Skin of body (tissue), 2 donors: Measurements from ENCODE around the gene FN1. TPM values are rescaled to one million over a fixed set of nuclear protein-coding genes. Genes with fewer than 3 reads are reported as not detected.
"Not testable (repeated sequence)": the region's sequence is repeated elsewhere in the genome, so short reads cannot be mapped to it uniquely, and the experiment has no call there.

Experiments used
- DNase-seq: peaks from one replicate; lab custom pipeline; 2025; lab: John Stamatoyannopoulos, UW
- total RNA-seq: library from RNA; depleted of rRNA; stranded (reverse); fragments of >200 nt; gene quantifications from one replicate; pipeline ENCODE4 v1.2.3, GENCODE V29; 2014

The FN1 gene
- total RNA-seq, 1 donor from 2014 or later, result 394 TPM

DNA sequence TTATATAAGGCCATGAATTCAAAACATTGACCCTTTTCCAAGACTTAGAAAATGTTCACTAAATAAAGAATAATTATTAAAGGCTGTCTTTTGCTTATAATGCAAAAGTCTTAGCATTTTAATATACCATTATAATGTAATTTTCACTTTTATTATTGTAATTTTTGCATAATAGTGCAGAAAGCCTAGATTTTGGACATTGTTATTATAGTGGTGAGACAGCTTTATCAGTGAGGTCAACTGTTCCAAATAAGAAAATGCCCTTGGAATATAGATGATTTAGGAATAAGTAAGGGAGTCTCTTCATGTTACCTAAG, 67.4 kb downstream of the FN1 start:
- no peak for DNase-seq

DNA sequence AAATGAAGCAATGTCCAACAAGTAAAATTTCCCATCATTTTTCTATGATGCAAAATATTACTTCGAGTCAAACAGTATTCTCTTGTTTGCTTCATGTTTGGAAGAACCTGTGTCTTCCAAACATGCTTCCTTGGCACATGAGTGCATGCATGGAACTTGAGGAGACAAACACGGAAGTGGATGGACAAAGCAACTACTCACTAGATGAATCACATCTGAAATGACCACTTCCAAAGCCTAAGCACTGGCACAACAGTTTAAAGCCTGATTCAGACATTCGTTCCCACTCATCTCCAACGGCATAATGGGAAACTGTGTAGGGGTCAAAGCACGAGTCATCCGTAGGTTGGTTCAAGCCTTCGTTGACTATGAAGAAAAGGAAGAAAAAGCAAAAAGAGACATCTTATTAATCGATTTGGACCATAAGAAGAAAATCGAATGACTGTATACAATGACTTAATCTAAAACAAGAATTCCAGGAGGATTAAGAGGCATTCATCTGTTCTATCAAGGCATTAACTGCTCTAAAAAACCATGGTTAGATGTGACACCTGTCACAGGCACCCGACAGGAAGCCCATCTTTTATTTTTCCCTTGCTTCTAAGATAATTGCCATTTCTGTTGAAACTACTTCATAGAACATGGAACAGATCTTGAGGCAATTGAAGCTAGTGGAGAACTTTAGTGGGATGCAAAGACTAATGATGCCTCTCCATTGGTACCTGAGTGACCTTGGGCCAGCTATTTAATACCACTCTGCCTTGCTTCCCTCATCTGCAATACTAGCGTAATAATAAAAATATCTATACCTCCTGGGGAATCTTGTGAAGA, 68.0 kb downstream of the FN1 start:
- DNase-seq, result no peak

DNA sequence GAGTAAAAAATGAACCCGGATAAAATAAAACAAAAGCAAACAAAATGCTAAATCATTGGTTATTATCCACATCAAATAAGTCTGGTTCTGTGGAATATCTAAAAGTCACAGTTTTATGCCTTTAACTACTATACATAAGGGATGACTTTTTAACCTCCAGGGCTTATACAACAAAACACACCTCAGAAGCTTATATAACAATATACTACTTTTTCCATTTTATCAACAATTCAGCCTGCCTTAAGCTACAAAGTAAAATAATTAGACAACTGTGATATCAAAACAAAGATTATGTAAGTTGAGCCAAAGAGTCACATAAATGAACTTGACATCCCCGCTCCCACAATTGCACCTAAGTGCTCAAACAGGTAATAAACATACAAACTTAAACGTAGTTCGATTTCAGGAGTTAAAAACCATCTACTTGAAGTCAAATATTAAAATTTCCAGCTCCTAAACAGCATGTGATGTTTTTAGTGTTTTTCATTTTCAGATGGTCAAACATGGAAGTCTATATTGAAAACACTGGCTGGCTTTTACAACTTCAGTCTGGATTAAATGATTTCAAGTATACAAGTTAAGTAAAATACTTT, 69.3 kb downstream of the FN1 start:
- no peak for DNase-seq

DNA sequence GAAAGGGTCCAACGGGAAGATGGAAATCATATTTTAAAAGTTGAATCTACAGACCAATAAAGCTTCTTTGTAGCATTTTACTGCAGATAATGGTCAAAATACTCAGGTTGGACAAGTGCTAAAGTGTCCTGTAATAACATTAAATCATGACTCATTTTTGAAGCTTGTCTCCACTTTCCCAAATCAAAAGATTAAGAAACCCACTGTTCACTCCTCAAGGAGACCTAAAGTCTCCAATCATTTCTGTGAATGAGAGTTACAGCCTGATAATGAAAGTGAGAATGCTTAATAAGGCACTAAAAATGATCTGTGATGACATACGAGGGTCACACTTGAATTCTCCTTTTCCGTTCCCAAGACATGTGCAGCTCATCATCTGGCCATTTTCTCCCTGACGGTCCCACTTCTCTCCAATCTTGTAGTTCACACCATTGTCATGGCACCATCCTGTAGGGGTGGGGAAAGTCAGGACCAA, 70.6 kb downstream of the FN1 start:
- DNase-seq, result no peak

DNA sequence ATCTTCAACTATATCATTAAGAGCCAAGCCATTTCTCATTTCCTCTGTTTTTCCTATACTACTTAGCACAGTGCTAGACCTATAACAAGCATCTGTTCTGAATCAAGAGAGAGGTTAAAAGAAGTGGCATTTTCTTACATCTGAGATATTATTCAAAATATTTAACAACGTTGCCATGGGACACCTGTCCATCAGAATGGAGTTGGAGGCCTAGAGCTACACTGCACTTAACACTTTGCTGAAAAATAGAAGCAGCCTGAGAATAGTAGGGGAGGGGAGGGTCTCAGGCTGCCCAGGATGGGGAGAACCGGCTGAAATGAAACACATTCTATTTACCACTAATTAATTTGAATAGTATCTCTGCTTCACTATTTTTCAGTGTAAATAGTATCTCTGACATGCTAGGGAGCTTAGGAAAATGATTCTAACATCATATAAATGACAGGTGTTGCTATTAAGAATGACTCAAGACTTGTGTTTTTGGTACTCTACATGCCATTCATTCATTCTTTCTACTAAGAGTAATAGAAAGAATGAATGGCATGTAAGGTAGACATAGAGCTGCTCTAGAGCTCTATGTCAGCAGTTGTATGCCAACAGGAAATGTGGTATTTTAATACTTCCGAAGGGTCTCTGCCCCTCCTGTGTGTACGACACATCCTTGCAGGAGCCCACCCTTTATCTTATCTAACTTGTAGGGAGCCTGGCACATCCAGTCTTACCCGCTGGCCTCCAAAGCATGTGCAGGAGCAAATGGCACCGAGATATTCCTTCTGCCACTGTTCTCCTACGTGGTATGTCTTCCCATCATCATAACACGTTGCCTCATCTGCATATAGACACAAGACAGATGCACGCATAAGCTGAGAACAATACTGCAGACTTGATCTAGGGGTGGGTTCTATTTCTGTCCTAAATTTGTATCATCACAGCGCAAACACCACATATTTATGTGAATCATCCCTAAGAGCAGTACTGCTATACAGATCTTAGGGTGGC, 71.4 kb downstream of the FN1 start:
- no peak for DNase-seq

DNA sequence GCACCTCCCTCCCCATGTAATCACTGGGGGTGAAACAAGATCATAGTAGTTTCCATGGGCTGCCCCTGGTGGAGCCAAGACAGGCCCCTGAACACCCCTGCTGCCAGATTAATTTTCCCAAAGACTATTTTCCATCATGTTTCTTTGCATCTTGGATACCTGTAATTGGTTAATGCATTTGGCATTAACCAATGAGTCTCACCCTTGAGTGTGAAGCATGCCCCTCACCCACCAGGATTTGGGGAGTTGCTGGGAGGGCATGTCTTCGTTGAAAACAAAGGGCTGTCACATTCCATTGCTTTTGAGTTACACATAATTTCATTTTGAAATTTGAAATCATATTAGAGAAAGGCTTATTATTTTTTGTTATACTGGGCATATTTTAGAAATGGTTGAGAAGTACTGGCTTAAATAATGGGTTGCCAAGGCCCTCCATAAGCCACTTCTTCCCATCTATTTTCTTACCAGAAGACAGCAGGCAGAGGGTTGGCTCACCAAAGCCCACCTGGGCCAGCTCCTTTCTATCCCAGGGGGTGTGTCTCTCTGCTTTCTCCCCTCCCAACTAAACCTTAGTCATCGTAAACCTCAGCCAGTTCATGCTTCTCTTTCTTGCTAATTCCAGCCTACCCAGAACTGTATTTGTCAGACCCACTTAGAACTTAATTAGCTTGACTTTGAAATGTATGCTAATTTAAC, 72.3 kb downstream of the FN1 start:
- DNase-seq, result no peak

DNA sequence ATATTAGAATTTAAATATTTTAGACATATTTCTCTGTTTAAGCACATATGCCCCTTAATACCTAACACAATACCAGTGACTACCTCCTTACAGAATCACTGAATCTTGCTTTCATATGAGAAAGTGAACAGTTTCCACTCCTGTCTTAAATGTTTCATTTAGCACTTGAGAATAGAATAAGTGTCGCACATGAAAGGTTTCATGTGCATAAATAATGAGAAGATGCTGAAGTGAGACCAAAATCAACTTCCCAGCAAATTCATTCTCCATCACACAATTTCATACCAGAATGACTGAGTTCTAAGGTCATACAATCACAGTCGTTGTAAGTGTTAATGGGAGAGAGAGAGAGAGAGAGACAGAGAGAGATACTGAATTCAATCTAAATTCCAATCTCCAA, 72.8 kb downstream of the FN1 start:
- no peak for DNase-seq

DNA sequence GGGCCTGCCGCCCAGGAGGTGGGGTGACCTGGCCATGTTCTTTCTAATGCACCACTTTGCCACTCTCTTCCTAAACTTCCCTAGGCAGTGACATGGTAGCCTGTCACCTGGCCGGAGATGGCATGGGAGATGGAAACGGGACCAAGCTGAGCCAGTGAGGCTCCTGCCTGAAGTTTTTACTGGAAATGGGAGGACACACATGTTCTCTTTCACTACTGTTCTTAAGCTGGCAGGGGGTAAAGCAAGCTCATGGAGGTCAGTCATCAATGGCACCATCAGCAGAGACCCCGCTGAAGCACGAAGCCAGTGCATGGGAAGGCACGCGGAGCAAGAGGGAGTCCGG, 73.3 kb downstream of the FN1 start:
- DNase-seq, result no peak

DNA sequence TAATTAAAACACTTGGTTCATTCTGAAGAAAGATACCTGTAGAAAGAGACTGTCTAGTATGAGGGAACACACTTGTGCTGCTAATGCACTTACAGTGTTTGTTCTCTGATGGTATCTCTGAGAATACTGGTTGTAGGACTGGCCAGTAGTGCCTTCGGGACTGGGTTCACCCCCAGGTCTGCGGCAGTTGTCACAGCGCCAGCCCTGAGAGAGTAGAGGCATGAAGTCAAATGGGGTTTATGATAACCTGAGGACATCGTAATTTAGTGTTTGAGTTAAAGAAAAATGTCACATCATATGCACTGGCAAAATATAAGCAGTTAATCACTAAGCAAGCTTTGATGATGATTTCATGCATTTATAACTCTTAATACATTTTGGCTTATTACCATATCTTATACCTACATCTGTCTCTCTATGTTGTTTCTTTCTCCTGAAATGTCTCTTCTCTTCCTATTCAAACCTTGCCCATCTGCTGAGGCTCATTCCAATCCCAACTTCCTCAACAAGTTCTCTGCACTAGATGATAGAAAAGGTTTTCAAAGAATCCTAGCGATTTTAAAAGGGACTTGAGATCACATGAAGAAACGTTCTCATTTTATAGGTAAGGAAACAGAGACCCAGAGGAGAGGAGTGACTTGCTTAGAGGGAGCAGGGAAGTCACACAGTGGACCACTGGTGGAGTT, 73.8 kb downstream of the FN1 start:
- DNase-seq, result no peak

DNA sequence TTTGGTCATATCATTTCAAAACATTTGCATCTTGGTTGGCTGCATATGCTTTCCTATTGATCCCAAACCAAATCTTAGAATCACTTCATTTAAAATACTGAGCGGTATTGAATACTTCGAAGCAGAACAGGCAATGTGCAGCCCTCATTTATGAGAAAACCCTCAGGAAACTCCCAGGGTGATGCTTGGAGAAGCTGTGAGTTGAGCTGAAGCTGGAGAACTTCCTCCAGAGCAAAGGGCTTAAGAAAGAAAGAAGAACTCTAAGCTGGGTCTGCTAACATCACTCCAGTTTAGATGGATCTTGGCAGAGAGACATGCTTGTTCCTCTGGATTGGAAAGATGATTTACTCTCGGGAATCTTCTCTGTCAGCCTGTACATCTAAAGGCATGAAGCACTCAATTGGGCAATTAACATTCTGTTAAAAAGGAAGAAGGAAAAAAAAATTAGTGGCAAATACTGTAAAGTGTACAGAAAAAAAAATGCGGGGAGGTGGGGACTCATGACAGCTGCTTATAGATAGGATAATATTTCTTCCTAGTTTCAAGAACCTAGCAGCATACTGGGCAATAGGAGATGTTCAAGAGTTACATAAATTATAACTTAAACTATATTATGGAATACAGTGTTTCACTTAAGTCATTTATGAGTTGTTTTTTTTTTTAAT, 74.5 kb downstream of the FN1 start:
- DNase-seq, result no peak

DNA sequence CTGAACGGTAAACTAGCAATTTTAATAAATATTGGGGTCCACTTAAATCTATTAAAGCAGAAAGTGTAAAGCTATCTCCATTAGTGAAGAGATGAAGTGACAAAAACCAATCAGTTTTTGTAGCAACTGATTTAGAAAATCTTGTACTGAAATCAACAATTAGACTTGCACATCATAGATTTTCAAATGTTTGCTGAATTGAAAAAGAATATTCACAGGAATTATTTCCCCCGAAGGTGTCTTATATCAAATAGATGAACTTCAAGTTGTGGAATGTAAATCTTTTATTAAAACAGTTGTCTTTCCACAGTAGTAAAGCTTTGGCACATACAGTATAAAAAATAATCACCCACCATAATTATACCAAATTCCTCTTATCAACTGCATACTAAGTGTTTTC, 75.3 kb downstream of the FN1 start:
- no peak for DNase-seq

DNA sequence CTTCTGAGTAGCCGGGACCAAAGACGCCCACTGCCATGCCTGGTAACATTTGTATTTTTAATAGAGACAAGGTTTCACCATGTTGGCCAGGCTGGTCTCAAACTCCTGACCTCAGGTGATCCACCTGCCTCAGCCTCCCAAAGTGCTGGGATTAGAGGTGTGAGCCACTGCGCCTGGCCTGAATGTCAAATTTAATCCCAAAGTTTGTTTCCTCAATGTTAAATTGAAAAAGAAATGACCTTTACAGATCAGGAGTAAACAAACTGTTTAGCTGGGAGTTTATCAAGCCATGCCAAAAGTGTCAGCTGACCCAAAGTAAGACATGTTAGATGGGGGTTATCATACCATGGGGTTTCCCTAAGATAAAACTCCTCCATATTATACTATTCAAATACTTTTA, 75.8 kb downstream of the FN1 start:
- DNase-seq, result not testable (repeated sequence)

DNA sequence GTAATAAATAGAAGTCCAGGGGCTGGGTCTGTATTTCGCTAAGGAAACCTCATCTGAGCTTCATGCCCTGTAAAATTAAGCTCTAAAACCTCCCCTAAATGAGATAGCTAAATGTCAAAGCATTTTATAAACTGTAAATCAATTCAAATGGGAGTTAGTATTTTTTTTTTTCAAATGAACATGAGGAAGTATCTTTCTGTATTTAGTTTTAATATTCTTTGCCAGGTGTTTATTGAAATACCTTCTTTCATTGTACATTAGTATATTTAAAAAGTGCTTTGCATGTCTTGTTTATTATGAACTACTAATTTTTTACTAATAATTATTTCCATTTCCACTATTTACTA, 76.3 kb downstream of the FN1 start:
- DNase-seq, result no peak

DNA sequence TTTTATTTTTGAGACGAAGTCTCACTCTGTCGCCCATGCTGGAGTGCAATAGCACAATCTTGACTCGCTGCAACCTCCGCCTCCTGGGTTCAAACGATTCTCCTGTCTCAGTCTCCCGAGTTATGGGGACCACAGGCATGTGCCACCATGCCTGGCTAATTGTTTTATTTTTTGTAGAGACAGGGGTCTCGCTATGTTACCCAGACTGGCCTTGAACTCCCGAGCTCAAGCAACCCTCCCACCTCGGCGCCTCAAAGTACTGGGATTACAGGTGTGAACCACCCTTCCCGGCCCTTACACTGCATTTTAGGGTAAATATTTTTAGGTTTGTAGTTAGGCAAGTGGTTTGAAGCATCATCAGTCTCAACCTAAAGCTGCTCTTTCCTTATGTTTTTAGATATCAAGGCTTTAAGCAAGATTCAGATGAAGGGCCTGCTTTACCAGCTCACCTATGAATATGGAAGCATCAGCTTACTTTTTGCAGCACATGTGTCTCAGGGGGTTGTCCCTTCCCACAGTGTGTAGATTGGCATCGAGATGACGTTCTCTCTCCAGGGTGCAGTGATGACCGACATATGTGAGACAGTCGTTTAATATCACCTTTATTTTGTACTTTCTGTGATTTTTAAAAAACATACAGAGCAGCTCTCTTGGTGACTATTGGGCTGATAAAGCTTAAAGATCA, 76.8 kb downstream of the FN1 start:
- DNase-seq, result no peak

DNA sequence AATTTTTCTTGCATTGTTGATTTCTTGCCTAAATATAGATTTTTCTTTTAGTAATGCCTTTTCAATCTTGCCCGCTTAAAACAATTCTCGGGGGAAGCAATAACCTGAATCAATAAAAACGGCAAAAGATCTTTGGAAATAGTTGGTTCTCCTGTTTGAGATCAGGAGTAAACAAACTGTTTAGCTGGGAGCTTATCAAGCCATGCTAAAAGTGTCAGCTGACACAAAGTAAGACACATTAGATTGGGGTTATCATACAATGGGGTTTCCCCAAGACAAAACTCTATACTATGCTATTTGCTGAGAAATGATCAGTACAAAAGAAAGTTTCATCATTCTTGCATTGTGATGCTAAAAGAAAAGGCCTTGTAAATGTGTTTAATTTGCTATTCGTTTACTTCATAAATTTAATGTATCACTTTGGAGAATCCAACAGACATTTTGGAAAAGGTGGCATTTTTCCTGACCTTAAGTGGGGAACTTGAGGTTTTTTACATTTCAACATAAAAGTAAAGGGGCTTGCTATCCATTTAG, 77.5 kb downstream of the FN1 start:
- DNase-seq, result no peak

DNA sequence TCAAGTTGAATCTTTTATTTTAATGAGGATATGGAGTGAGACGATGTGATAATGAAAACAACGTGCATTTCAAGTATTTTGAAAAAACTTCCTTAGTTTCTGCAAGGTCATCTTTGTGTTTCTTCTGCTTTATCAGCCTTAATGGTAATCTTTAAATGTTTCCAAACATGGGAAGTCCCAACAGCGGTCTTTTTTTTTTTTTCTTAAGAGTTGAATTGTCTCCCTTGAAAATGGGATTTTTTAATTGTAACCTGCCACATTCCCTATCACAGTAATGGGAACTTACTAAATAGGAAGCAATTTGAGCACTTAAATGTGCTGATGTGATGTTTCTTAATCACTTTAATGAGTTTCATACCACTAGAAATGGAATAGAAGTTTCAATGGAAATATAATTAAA, 78.2 kb downstream of the FN1 start:
- DNase-seq, result no peak

DNA sequence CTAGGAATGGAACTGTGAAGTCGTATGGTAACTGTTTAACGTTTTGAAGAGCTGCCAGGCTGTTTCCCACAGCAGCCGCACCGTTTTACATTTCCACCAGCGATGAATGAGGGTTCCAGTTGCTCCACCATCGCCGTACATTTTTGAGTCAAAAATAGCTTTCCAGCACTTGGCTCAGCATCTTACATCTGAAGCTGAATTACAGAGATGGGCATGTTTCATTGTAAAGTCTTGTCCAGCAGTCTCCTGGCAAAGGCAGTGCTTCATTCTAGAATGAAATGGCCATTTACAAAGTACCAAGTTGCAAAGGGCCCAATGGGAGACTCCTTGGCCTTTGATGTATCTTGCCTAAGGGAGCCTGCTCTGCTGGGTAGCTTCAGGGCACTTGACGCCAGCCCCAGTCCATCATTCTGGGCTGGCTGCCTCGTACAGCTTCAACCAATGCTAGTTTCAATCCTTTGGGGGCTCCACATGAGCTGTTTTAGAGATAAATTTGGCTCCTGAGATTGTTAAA, 78.9 kb downstream of the FN1 start:
- DNase-seq, result peak; percentile 11

DNA sequence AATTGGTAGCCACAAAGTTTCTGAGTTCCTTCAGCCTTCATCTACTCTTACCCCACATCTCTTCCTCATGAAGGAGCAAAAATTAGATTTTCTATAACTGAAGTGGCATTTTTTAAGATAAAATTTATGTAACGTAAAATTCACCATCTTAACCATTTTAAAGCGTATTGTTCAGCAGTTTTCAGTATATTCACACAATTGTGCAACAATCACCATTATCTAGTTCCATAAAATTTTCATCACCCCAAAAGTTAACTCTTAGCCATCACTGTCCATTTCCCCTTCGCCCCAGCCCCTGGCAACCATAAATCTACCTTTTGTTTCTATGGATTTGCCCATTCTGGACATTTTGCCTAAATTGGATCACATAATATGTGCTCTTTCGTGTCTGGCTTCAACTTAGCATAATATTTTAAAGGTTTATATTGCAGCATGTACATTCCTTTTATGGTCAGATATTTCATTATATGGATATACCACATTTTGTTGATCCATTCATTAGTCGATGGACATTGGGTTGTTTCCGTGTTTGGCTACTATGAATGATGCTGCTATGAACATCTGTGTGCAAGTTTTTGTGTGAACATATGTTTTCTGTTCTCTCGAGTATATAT, 79.4 kb downstream of the FN1 start:
- no peak for DNase-seq

DNA sequence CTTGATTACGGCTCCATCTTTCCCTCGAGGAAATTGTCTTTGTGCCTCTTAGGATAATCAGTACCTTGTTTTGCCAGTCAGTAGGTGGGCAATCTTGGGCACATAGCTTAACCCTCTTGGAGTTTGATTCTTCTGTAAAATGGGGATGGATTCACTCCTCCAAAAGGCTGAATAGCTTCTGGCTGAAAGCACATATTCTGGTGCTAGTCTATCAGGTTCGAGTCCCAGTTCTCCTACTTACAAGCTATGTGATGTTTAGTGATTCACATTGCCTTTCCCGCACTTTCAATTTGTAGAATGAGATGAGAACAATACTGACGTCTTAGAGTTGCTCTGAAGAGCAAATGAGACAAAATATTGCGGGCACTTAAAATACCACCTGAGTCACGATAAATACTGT, 80.1 kb downstream of the FN1 start:
- DNase-seq, result no peak
